Stomach (tissue), 4 donors: ENCODE data around the gene UNC5B.

Experiments
- CTCF ChIP-seq, 7 experiments: fragments of 450-650 bp in 4 of 7; fragments of 200-600 bp in 3 of 7; sonication (generic) in 3 of 7; IDR thresholded peaks; one replicate each; pipeline ENCODE4 v1.5.1; 2016 to 2019; ENCODE audit warnings: antibody characterized with exemption in 7 of 7, control low read depth in 2 of 7, mild to moderate bottlenecking in 1 of 7
- POLR2A ChIP-seq, 4 donors: fragments of 450-650 bp; IDR thresholded peaks; one replicate each; pipeline ENCODE4 v1.6.1; 2016; ENCODE audit warnings: antibody characterized with exemption in 4 of 4, control low read depth in 2 of 4, mild to moderate bottlenecking in 1 of 4, moderate library complexity in 1 of 4

DNA sequence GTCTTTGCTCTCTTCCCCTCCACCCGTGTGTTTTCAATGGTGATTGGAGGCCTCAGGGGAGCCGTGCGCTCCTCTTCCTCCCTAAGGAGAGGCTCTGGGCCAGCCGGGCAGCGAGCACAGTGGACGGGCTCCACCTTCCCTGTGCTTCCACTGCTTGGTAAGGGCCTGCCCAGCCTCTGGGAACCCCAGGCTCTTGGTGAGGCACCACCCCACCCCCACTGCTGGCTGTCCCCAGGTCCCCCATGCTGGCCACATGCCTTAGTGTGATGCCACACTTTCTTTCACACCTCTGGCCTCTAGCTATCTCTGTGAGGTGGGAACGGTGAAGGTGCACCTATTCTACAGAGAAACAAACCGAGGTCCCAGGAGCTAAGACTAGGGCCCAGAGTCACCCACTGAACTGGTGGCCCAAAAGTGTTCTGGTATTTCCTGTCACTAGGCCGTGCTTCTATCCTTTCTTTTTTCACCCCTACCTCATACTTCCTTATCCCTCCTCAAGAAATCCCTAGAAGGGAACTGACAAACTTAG lies 53.3 kb downstream of the UNC5B start:
- TF ChIP-seq CTCF (IDR thresholded peaks at IDR 0.05) (no peak), POLR2A (IDR thresholded peaks at IDR 0.05) (no peak)
